ENCODE data around the gene PCSK9.
"Not testable (repeated sequence)": the region's sequence is repeated elsewhere in the genome, so short reads cannot be mapped to it uniquely, and the experiment has no call there.

Gene PCSK9

GRCh38 chr1:55092475-55092874 is 53.1 kb downstream of the PCSK9 start:
- DNase-seq (ENCODE audit: low read depth) = no peak
- TF ChIP-seq, protein P1, sequence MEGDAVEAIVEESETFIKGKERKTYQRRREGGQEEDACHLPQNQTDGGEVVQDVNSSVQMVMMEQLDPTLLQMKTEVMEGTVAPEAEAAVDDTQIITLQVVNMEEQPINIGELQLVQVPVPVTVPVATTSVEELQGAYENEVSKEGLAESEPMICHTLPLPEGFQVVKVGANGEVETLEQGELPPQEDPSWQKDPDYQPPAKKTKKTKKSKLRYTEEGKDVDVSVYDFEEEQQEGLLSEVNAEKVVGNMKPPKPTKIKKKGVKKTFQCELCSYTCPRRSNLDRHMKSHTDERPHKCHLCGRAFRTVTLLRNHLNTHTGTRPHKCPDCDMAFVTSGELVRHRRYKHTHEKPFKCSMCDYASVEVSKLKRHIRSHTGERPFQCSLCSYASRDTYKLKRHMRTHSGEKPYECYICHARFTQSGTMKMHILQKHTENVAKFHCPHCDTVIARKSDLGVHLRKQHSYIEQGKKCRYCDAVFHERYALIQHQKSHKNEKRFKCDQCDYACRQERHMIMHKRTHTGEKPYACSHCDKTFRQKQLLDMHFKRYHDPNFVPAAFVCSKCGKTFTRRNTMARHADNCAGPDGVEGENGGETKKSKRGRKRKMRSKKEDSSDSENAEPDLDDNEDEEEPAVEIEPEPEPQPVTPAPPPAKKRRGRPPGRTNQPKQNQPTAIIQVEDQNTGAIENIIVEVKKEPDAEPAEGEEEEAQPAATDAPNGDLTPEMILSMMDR (conservative IDR thresholded peaks at IDR 0.05; ENCODE audit: low read depth, low read length) = no peak
- H3K4me3 ChIP-seq (ENCODE audit: low read length) = no peak overlapping the region

GRCh38 chr1:55095095-55095494 is 55.7 kb downstream of the PCSK9 start:
- TF ChIP-seq, protein P1 (conservative IDR thresholded peaks at IDR 0.05; ENCODE audit: low read depth, low read length) = no peak
- H3K4me3 ChIP-seq (ENCODE audit: low read length) = no peak overlapping the region
- DNase-seq (ENCODE audit: low read depth) = no peak

- DNase-seq (ENCODE audit: low read depth) = no peak
- no peak overlapping the region for H3K4me3 ChIP-seq (ENCODE audit: low read length)
- TF ChIP-seq, protein P1 (conservative IDR thresholded peaks at IDR 0.05; ENCODE audit: low read depth, low read length) = no peak
Measured at GRCh38 chr1:55103891-55104290, 64.5 kb downstream of the PCSK9 start.

GRCh38 chr1:55107101-55107500 is 67.8 kb downstream of the PCSK9 start:
- H3K4me3 ChIP-seq (ENCODE audit: low read length) = no peak overlapping the region
- TF ChIP-seq, protein P1 (conservative IDR thresholded peaks at IDR 0.05; ENCODE audit: low read depth, low read length) = no peak
- DNase-seq (ENCODE audit: low read depth) = peak; percentile 53

DNA sequence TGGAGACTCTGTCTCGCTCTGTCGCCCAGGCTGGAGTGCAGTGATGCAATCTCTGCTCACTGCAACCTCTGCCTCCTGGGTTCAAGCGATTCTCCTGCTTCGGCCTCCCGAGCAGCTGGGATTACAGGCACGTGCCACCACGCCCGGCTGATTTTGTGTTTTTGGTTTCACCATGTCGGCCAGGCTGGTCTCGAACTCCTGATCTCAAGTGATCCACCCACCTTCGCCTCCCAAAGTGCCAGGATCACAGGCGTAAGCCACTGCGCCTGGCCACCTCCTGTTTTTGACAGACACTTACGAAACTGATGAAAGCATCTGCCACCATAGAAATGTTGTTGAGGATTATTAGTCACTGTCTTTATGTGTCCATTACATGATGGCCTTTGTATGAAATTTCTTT is 69.7 kb downstream of the PCSK9 start:
- not testable (repeated sequence) for H3K4me3 ChIP-seq (ENCODE audit: low read length); DNase-seq (ENCODE audit: low read depth)

All from retinal pigment epithelial cell (primary cell).